ENCODE data around the gene NUP43. TPM values are rescaled to one million over a fixed set of nuclear protein-coding genes. Genes with fewer than 3 reads are reported as not detected.

Gene NUP43
- polyA plus RNA-seq, 2 of the 4 experiments (the other 2 are of a cell fraction), result 20.0 to 40.3 TPM

DNA sequence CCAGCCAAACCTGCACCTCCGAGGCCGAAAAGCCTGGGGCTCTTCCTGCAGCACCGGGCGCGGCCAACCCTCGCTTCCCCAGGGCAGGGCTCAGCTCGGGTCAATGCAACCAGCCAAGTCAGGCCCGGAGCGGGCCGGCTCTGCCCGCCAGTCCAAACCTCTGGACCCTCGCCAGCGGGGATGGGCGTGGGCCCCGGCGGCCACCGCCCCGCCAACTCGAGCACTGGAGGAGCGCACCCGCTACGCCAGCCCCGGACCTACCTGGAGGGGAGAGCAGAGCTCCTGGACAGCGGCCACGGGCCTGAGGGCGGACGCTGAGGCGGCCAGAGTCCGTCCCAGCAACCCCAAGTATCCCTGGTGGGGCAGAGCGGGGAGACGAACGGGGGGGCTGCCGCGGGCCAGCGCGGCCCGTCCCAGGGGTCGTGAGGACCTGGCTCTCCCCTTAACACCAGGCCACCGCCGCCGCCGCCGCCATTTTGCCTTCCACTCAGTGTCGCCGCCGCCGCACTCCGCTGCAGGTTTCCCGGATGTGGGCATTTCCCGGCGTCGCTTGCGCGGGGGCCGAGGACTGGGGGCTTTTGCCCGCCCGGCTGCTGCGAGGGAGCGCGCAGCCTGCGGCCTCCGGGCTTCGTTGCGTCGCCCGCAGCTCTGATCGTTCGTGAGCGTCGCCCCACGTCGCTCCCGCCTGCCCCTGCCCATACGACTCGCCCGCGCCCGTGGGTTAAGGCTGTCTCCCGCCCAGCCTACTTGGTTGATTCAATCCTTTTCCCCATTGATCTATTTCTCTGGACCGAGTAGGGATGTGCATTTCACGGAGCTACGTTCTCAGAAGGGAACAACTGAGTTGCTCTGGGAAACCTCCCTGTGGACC lies 28.5 kb downstream of the NUP43 start, which contains the start of gene LATS1:
Gene LATS1, minus strand, starts transcription at position 514 of the 871 bp plus-strand sequence. CDS start 15,975 bp downstream, outside the sequence.
- Histone ChIP-seq H3K4me1 (peaks cover 7% of the 10 kb centered on the region; the same call in 1 of the 3 replicates), H3K9me3 (no peaks in the 10 kb centered on the region), H3K27ac (peak within 1 kb of the TSS; percentile 96 to 99), H3K4me3 (peak within 1 kb of the TSS; percentile 80), H3K4me2 (peak within 1 kb of the TSS; percentile 94)
- POLR2A ChIA-PET, result interaction anchor here (0.8 to 1.1 kb wide), 3 partner anchors 32 to 152 kb away, joined by 3 to 4 read pairs (median 3); partner anchors contain the start of genes GINM1 and PCMT1
- no peak for FAIRE-seq
- CTCF ChIA-PET, result interaction anchor here (0.5 to 1.0 kb wide), 2 partner anchors 14 to 40 kb away, joined by 3 to 4 read pairs; no protein-coding TSS in a partner anchor
- peak; percentile 95 to 98 for ATAC-seq
- WGBS (ENCODE audit: missing lambda C conversion rate), result 3% methylated on average over 3 of the region's 82 CpGs
- peak; percentile 66 to 79 for DNase-seq (ENCODE audit: low read depth in 1 of 2, low spot score in 1 of 2)
- TF ChIP-seq FOSL2 (IDR thresholded peaks at IDR 0.05) (no peak), FOSL2 (CRISPR knock-in tag; IDR thresholded peaks at IDR 0.05) (no peak), ZSCAN20 (CRISPR knock-in tag; IDR thresholded peaks at IDR 0.05) (no peak), EHF (CRISPR knock-in tag; IDR thresholded peaks at IDR 0.05) (0 out of 2 replicates have a peak, but pooled peaks have one; percentile 22), PHF8 (IDR thresholded peaks at IDR 0.05; ENCODE audit: borderline replicate concordance, low read depth) (peak; percentile 68), HOXB13 (CRISPR knock-in tag; IDR thresholded peaks at IDR 0.05; ENCODE audit: low read depth) (0 out of 2 replicates have a peak, but pooled peaks have one; percentile 33), FOXS1 (CRISPR knock-in tag; IDR thresholded peaks at IDR 0.05) (0 out of 2 replicates have a peak, but pooled peaks have one; percentile 43), MYC (IDR thresholded peaks at IDR 0.05; ENCODE audit: borderline replicate concordance, low read length) (0 out of 2 replicates have a peak, but pooled peaks have one; percentile 40), JUN (IDR thresholded peaks at IDR 0.05) (peak; percentile 73 to 95), KDM5A (IDR thresholded peaks at IDR 0.05) (peak; percentile 83), GATA3 (IDR thresholded peaks at IDR 0.05; ENCODE audit: borderline replicate concordance) (peak; percentile 27; the same call in 1 of the 2 replicates), RFX5 (IDR thresholded peaks at IDR 0.05) (no peak), POLR2A (IDR thresholded peaks at IDR 0.05; ENCODE audit: low read length) (peak; percentile 97)
- TF ChIP-seq, protein P1, sequence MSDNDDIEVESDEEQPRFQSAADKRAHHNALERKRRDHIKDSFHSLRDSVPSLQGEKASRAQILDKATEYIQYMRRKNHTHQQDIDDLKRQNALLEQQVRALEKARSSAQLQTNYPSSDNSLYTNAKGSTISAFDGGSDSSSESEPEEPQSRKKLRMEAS (IDR thresholded peaks at IDR 0.05), result peak; percentile 64
- TF ChIP-seq, protein P2, sequence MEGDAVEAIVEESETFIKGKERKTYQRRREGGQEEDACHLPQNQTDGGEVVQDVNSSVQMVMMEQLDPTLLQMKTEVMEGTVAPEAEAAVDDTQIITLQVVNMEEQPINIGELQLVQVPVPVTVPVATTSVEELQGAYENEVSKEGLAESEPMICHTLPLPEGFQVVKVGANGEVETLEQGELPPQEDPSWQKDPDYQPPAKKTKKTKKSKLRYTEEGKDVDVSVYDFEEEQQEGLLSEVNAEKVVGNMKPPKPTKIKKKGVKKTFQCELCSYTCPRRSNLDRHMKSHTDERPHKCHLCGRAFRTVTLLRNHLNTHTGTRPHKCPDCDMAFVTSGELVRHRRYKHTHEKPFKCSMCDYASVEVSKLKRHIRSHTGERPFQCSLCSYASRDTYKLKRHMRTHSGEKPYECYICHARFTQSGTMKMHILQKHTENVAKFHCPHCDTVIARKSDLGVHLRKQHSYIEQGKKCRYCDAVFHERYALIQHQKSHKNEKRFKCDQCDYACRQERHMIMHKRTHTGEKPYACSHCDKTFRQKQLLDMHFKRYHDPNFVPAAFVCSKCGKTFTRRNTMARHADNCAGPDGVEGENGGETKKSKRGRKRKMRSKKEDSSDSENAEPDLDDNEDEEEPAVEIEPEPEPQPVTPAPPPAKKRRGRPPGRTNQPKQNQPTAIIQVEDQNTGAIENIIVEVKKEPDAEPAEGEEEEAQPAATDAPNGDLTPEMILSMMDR (IDR thresholded peaks at IDR 0.05), result no peak
- TF ChIP-seq, protein P3, sequence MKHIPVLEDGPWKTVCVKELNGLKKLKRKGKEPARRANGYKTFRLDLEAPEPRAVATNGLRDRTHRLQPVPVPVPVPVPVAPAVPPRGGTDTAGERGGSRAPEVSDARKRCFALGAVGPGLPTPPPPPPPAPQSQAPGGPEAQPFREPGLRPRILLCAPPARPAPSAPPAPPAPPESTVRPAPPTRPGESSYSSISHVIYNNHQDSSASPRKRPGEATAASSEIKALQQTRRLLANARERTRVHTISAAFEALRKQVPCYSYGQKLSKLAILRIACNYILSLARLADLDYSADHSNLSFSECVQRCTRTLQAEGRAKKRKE (CRISPR knock-in tag; IDR thresholded peaks at IDR 0.05; ENCODE audit: low read depth), result 0 out of 2 replicates have a peak, but pooled peaks have one; percentile 22
- TF ChIP-seq, protein P4, sequence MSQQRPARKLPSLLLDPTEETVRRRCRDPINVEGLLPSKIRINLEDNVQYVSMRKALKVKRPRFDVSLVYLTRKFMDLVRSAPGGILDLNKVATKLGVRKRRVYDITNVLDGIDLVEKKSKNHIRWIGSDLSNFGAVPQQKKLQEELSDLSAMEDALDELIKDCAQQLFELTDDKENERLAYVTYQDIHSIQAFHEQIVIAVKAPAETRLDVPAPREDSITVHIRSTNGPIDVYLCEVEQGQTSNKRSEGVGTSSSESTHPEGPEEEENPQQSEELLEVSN (IDR thresholded peaks at IDR 0.05; ENCODE audit: borderline replicate concordance, low read depth), result peak; percentile 75; the same call in 1 of the 2 replicates
- TF ChIP-seq, protein P5, sequence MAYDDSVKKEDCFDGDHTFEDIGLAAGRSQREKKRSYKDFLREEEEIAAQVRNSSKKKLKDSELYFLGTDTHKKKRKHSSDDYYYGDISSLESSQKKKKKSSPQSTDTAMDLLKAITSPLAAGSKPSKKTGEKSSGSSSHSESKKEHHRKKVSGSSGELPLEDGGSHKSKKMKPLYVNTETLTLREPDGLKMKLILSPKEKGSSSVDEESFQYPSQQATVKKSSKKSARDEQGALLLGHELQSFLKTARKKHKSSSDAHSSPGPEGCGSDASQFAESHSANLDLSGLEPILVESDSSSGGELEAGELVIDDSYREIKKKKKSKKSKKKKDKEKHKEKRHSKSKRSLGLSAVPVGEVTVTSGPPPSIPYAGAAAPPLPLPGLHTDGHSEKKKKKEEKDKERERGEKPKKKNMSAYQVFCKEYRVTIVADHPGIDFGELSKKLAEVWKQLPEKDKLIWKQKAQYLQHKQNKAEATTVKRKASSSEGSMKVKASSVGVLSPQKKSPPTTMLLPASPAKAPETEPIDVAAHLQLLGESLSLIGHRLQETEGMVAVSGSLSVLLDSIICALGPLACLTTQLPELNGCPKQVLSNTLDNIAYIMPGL (CRISPR knock-in tag; IDR thresholded peaks at IDR 0.05; ENCODE audit: borderline replicate concordance), result 0 out of 2 replicates have a peak, but pooled peaks have one; percentile 28

GRCh38 chr6:149717255-149717587 lies 29.1 kb downstream of the NUP43 start:
- no peaks in the 10 kb centered on the region for H3K9me3 ChIP-seq
- H3K4me1 ChIP-seq, result peaks cover 7% of the 10 kb centered on the region; the same call in 1 of the 3 replicates
- peak overlapping the region; percentile 96 to 99 for H3K27ac ChIP-seq
- ATAC-seq (no peak; a peak in 1 of 6 replicates), FAIRE-seq (no peak), DNase-seq (ENCODE audit: low read depth in 1 of 2, low spot score in 1 of 2) (no peak)
- 2% methylated on average over 3 of the region's 9 CpGs for WGBS (ENCODE audit: missing lambda C conversion rate)
- POLR2A ChIA-PET, result interaction anchor here (0.8 kb wide), 1 partner anchor 151 kb away, joined by 4 read pairs; the partner anchor contains the start of gene GINM1
- H3K4me3 ChIP-seq, result peak overlapping the region; percentile 80
- CTCF ChIA-PET, result interaction anchor here (0.5 to 1.0 kb wide), 2 partner anchors 14 to 39 kb away, joined by 3 to 4 read pairs; no protein-coding TSS in a partner anchor
- peak overlapping the region; percentile 94 for H3K4me2 ChIP-seq
- TF ChIP-seq JUNB (IDR thresholded peaks at IDR 0.05), result no peak
- TF ChIP-seq, protein P6, sequence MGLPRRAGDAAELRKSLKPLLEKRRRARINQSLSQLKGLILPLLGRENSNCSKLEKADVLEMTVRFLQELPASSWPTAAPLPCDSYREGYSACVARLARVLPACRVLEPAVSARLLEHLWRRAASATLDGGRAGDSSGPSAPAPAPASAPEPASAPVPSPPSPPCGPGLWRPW (IDR thresholded peaks at IDR 0.05), result no peak
- TF ChIP-seq, protein P3 (CRISPR knock-in tag; IDR thresholded peaks at IDR 0.05; ENCODE audit: low read depth), result no peak
- no peak for TF ChIP-seq TP53 (CRISPR knock-in tag; IDR thresholded peaks at IDR 0.05)
- TF ChIP-seq KDM5A (IDR thresholded peaks at IDR 0.05), result no peak
- no peak for TF ChIP-seq SMC3 (IDR thresholded peaks at IDR 0.05)
- no peak for TF ChIP-seq HOXA7 (CRISPR knock-in tag; IDR thresholded peaks at IDR 0.05)
- TF ChIP-seq SREBF2 (IDR thresholded peaks at IDR 0.05), result no peak
- TF ChIP-seq RNF2 (IDR thresholded peaks at IDR 0.05; ENCODE audit: borderline replicate concordance, low read depth), result no peak
- TF ChIP-seq BCL3 (IDR thresholded peaks at IDR 0.05), result no peak
- no peak for TF ChIP-seq RAD21 (conservative IDR thresholded peaks at IDR 0.05 in 1 of 2, IDR thresholded peaks at IDR 0.05 in 1 of 2)
